WTC11 (cell line): ENCODE measurements around the gene TINAGL1. TPM values are rescaled to one million over a fixed set of nuclear protein-coding genes. Genes with fewer than 3 reads are reported as not detected.
A peak's percentile ranks its signal among the peaks of the same experiment; 100 is the strongest.
"Not testable (repeated sequence)": the region's sequence is repeated elsewhere in the genome, so short reads cannot be mapped to it uniquely, and the experiment has no call there.

Experiments
- ATAC-seq: fragments of 200-7000 bp; cut with Tn5 transposase; 2 replicates; pipeline ENCODE4 v1.10.0; 2021; ENCODE audit warnings: mild to moderate bottlenecking, moderate library complexity
- CTCF ChIA-PET: fragments of 300-600 bp; sonication (Branson Sonifier 250); formaldehyde crosslinking; loops from one replicate; lab custom pipeline; 2021; ENCODE audit warnings: antibody characterized with exemption; lab: Charles Lee
- POLR2A ChIA-PET: fragments of 350-600 bp; sonication (Branson Sonifier 250); formaldehyde crosslinking; loops from one replicate; lab custom pipeline; 2021; ENCODE audit warnings: antibody characterized with exemption; lab: Charles Lee
- DNase-seq: peaks from one replicate; pipeline ENCODE4 v3.0.0; 2021; ENCODE audit warnings: low spot score
- H3K27ac Mint-ChIP-seq: 2 replicates; pipeline ENCODE4 v1.8.0; 2021; ENCODE audit warnings: mixed read lengths
- H3K27me3 Mint-ChIP-seq: 2 replicates; pipeline ENCODE4 v1.8.0; 2021; ENCODE audit warnings: low read depth, mild to moderate bottlenecking, moderate library complexity, mixed read lengths
- H3K36me3 Mint-ChIP-seq: 2 replicates; pipeline ENCODE4 v1.8.0; 2021; ENCODE audit warnings: mixed read lengths
- H3K4me1 Mint-ChIP-seq: 2 replicates; pipeline ENCODE4 v1.8.0; 2022; ENCODE audit warnings: mixed read lengths
- H3K4me3 Mint-ChIP-seq: 2 replicates; pipeline ENCODE4 v1.8.0; 2021; ENCODE audit warnings: mild to moderate bottlenecking, moderate library complexity, mixed read lengths
- H3K9me3 Mint-ChIP-seq: 2 replicates; pipeline ENCODE4 v1.8.0; 2021; ENCODE audit warnings: mixed read lengths
- ATF1 ChIP-seq: sonication (generic); formaldehyde crosslinking; IDR thresholded peaks from 2 replicates; pipeline ENCODE4 v1.8.1; 2023; ENCODE audit warnings: mild to moderate bottlenecking, moderate library complexity, missing genetic modification reagents
- ATF2 ChIP-seq: sonication (generic); formaldehyde crosslinking; IDR thresholded peaks from 2 replicates; pipeline ENCODE4 v1.8.1; 2022; ENCODE audit warnings: low read depth, missing genetic modification reagents, borderline replicate concordance
- CREB1 ChIP-seq: sonication (generic); formaldehyde crosslinking; IDR thresholded peaks from 2 replicates; pipeline ENCODE4 v1.8.0; 2023; ENCODE audit warnings: mild to moderate bottlenecking, missing genetic modification reagents
- ELF4 ChIP-seq: sonication (generic); formaldehyde crosslinking; IDR thresholded peaks from 2 replicates; pipeline ENCODE4 v1.8.1; 2022; ENCODE audit warnings: low read depth, mild to moderate bottlenecking, moderate library complexity, missing genetic modification reagents
- GABPB1 ChIP-seq: sonication (generic); formaldehyde crosslinking; IDR thresholded peaks from 2 replicates; pipeline ENCODE4 v1.8.1; 2023; ENCODE audit warnings: mild to moderate bottlenecking, missing genetic modification reagents
- GTF2I ChIP-seq: fragments of 250-450 bp; sonication (Bioruptor Pico); conservative IDR thresholded peaks from 2 replicates; pipeline ENCODE4 v1.4.0; 2021; ENCODE audit warnings: mild to moderate bottlenecking
- JAZF1 ChIP-seq: fragments of 250-450 bp; sonication (Bioruptor Pico); IDR thresholded peaks from 2 replicates; pipeline ENCODE4 v1.9.0; 2021; ENCODE audit warnings: moderate library complexity, mild to moderate bottlenecking, inconsistent platforms
- JUN ChIP-seq: sonication (generic); formaldehyde crosslinking; IDR thresholded peaks from 2 replicates; pipeline ENCODE4 v1.8.0; 2023; ENCODE audit warnings: mild to moderate bottlenecking, missing genetic modification reagents
- MYBL2 ChIP-seq: sonication (generic); formaldehyde crosslinking; IDR thresholded peaks from 2 replicates; pipeline ENCODE4 v1.8.1; 2023; ENCODE audit warnings: mild to moderate bottlenecking, moderate library complexity, missing genetic modification reagents
- NR2C2 ChIP-seq: sonication (generic); formaldehyde crosslinking; IDR thresholded peaks from 2 replicates; pipeline ENCODE4 v1.8.0; 2022; ENCODE audit warnings: mild to moderate bottlenecking, missing genetic modification reagents
- NR3C1 ChIP-seq: sonication (generic); formaldehyde crosslinking; conservative IDR thresholded peaks from 2 replicates; pipeline ENCODE4 v1.8.1; 2023; ENCODE audit warnings: low read depth, mild to moderate bottlenecking, missing genetic modification reagents
- PRRX2 ChIP-seq: fragments of 250-450 bp; sonication (Bioruptor Pico); IDR thresholded peaks from 2 replicates; pipeline ENCODE4 v1.8.0; 2021; ENCODE audit warnings: mild to moderate bottlenecking
- USF1 ChIP-seq: sonication (generic); formaldehyde crosslinking; IDR thresholded peaks from 2 replicates; pipeline ENCODE4 v1.8.0; 2022; ENCODE audit warnings: mild to moderate bottlenecking, missing genetic modification reagents
- USF2 ChIP-seq: sonication (generic); formaldehyde crosslinking; IDR thresholded peaks from 2 replicates; pipeline ENCODE4 v1.8.1; 2023; ENCODE audit warnings: mild to moderate bottlenecking, missing genetic modification reagents, moderate library complexity
- ZNF121 ChIP-seq: sonication (generic); formaldehyde crosslinking; IDR thresholded peaks from 2 replicates; pipeline ENCODE4 v1.8.0; 2023; ENCODE audit warnings: missing genetic modification reagents
- ZNF219 ChIP-seq: sonication (generic); formaldehyde crosslinking; IDR thresholded peaks from 2 replicates; pipeline ENCODE4 v1.8.0; 2023; ENCODE audit warnings: missing genetic modification reagents, mild to moderate bottlenecking, borderline replicate concordance
- total RNA-seq: library from RNA; stranded (reverse); gene quantifications from 3 replicates; pipeline ENCODE4 v1.2.3, GENCODE V29; 2021
- TF ChIP-seq, protein P1 (sequence below): sonication (generic); formaldehyde crosslinking; IDR thresholded peaks from 2 replicates; pipeline ENCODE4 v1.8.1; 2023; ENCODE audit warnings: mild to moderate bottlenecking, moderate library complexity, missing genetic modification reagents
- TF ChIP-seq, protein P2 (sequence below): sonication (generic); formaldehyde crosslinking; IDR thresholded peaks from 2 replicates; pipeline ENCODE4 v1.8.0; 2022; ENCODE audit warnings: mild to moderate bottlenecking, missing genetic modification reagents

The TINAGL1 gene
- total RNA-seq, 1 experiment from 2014 or later, result 7.2 TPM

DNA sequence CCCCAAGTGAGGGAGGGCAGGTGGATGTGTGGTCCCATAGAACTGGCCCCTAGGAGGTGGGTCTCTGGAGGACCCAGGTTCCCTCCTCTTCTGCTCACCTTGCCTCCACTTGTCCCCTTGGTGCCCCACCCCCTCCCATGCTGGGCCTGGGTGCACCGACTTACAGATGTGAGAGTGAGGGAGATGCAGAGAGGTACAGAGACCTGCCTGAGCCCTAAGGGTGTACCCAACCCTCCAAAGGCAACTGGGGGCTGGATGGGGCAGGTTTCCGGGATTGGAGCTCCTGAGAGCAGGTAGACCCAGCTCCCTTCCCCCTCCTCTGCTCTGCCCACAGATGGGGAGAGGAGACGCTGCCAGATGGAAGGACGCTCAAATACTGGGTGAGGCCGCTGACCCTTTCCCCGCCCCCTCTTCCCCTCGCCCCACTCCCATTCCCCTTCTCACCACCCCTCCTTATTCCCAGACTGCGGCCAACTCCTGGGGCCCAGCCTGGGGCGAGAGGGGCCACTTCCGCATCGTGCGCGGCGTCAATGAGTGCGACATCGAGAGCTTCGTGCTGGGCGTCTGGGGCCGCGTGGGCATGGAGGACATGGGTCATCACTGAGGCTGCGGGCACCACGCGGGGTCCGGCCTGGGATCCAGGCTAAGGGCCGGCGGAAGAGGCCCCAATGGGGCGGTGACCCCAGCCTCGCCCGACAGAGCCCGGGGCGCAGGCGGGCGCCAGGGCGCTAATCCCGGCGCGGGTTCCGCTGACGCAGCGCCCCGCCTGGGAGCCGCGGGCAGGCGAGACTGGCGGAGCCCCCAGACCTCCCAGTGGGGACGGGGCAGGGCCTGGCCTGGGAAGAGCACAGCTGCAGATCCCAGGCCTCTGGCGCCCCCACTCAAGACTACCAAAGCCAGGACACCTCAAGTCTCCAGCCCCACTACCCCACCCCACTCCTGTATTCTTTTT lies 10.3 kb downstream of the TINAGL1 start (continued):
- TF ChIP-seq, protein P1, sequence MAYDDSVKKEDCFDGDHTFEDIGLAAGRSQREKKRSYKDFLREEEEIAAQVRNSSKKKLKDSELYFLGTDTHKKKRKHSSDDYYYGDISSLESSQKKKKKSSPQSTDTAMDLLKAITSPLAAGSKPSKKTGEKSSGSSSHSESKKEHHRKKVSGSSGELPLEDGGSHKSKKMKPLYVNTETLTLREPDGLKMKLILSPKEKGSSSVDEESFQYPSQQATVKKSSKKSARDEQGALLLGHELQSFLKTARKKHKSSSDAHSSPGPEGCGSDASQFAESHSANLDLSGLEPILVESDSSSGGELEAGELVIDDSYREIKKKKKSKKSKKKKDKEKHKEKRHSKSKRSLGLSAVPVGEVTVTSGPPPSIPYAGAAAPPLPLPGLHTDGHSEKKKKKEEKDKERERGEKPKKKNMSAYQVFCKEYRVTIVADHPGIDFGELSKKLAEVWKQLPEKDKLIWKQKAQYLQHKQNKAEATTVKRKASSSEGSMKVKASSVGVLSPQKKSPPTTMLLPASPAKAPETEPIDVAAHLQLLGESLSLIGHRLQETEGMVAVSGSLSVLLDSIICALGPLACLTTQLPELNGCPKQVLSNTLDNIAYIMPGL (CRISPR knock-in tag), result peak; percentile 36; the same call in 1 of the 2 replicates
- TF ChIP-seq ATF1, result 0 out of 2 replicates have a peak, but pooled peaks have one; percentile 25
- TF ChIP-seq, all 79 proteins: peak for 3

DNA sequence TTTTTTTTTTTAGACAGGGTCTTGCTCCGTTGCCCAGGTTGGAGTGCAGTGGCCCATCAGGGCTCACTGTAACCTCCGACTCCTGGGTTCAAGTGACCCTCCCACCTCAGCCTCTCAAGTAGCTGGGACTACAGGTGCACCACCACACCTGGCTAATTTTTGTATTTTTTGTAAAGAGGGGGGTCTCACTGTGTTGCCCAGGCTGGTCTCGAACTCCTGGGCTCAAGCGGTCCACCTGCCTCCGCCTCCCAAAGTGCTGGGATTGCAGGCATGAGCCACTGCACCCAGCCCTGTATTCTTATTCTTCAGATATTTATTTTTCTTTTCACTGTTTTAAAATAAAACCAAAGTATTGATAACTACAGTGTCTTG lies 11.0 kb downstream of the TINAGL1 start:
- not testable (repeated sequence) for DNase-seq, H3K27ac Mint-ChIP-seq, H3K36me3 Mint-ChIP-seq, H3K4me3 Mint-ChIP-seq, H3K9me3 Mint-ChIP-seq, ATAC-seq
- Mint-ChIP-seq H3K27me3 (peaks cover 23% of the 10 kb centered on the region), H3K4me1 (peaks cover 26% of the 10 kb centered on the region)
- ChIA-PET CTCF (interaction anchor here (0.9 to 2.6 kb wide), 20 partner anchors 9 to 214 kb away, joined by 3 to 38 read pairs (median 7); partner anchors contain the start of genes FABP3, HCRTR1 and PEF1), POLR2A (interaction anchor here (1.0 kb wide), 2 partner anchors 16 to 118 kb away, joined by 3 read pairs; no protein-coding TSS in a partner anchor)
- TF ChIP-seq ZNF121 (CRISPR knock-in tag), result peak; percentile 91; the same call in 1 of the 2 replicates
- 0 out of 2 replicates have a peak, but pooled peaks have one; percentile 22 for TF ChIP-seq GTF2I (CRISPR knock-in tag)

DNA sequence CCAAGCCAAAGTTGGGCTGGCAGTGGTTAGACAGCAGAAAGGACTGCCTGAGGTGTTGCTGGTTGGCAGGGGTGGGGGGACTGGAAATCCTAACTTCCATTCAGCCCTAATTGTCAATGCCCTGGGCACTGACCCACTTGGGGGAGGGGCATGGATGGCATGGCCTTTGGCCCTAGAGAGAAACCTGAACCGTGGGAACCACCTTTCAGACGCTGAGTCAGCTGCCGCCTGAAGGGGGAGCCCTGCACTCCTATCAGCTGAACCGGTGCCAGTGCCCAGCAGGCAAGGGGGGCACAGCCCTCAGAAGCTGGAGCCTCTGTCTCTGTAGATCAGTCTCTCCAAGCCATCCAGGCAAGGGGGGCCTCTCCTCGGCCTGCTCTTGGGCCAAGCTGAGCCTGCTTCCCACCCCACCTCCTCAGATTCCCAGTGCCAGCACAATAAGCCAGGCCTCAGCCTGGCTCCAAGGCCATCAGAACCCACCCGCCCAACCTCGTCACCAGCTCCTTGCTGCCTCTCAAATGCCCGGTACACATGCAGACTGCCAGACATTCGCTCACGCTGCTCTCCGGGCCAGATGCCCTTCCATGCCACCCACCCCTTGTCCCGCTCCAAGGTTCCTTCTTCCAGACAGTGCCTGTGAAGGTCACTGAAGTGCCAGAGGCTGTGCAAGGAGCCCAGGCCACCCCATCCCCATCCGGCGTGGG lies 11.6 kb downstream of the TINAGL1 start:
- DNase-seq, result peak; percentile 85
- ChIA-PET POLR2A (interaction anchor here (1.0 kb wide), 1 partner anchor 17 kb away, joined by 3 read pairs; no protein-coding TSS in a partner anchor), CTCF (interaction anchor here (0.5 to 2.6 kb wide), 21 partner anchors 9 to 404 kb away, joined by 3 to 38 read pairs (median 6); partner anchors contain the start of genes FABP3, HCRTR1, PEF1 and TINAGL1)
- H3K36me3 Mint-ChIP-seq, result no peaks in the 10 kb centered on the region
- peaks cover 20% of the 10 kb centered on the region for H3K4me1 Mint-ChIP-seq
- H3K27me3 Mint-ChIP-seq, result peaks cover 23% of the 10 kb centered on the region
- H3K27ac Mint-ChIP-seq, result no peak overlapping the region; the same call in 1 of the 2 replicates
- ATAC-seq, result peak; percentile 79
- no peaks in the 10 kb centered on the region for H3K9me3 Mint-ChIP-seq
- H3K4me3 Mint-ChIP-seq, result peak overlapping the region; percentile 45
- TF ChIP-seq JAZF1, result no peak
- peak; percentile 12; the same call in 1 of the 2 replicates for TF ChIP-seq USF2 (CRISPR knock-in tag)

GRCh38 chr1:31588751-31589515 lies 12.6 kb downstream of the TINAGL1 start:
- DNase-seq (peak; percentile 56), ATAC-seq (peak; percentile 32)
- ChIA-PET POLR2A (interaction anchor here (0.7 kb wide), 1 partner anchor 18 kb away, joined by 3 read pairs; no protein-coding TSS in a partner anchor), CTCF (interaction anchor here (0.7 to 2.6 kb wide), 8 partner anchors 11 to 200 kb away, joined by 3 to 38 read pairs (median 8); partner anchors contain the start of genes HCRTR1 and PEF1)
- Mint-ChIP-seq H3K9me3 (no peaks in the 10 kb centered on the region), H3K4me1 (peaks cover 15% of the 10 kb centered on the region), H3K27ac (no peak overlapping the region), H3K36me3 (no peaks in the 10 kb centered on the region), H3K27me3 (peaks cover 23% of the 10 kb centered on the region), H3K4me3 (peak overlapping the region; percentile 60)
- TF ChIP-seq ATF2 (CRISPR knock-in tag), result no peak
- TF ChIP-seq NR3C1 (CRISPR knock-in tag), result no peak
- no peak for TF ChIP-seq PRRX2
- no peak for TF ChIP-seq JUN
- TF ChIP-seq GABPB1 (CRISPR knock-in tag), result no peak
- no peak for TF ChIP-seq USF1
- TF ChIP-seq, protein P2, sequence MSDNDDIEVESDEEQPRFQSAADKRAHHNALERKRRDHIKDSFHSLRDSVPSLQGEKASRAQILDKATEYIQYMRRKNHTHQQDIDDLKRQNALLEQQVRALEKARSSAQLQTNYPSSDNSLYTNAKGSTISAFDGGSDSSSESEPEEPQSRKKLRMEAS, result no peak
- TF ChIP-seq NR2C2 (CRISPR knock-in tag), result no peak
- no peak for TF ChIP-seq MYBL2 (CRISPR knock-in tag)
- TF ChIP-seq ZNF219 (CRISPR knock-in tag), result no peak
- no peak for TF ChIP-seq ELF4 (CRISPR knock-in tag)
- no peak for TF ChIP-seq CREB1 (CRISPR knock-in tag)
